AG04450 (cell line): ENCODE measurements around the gene LMOD3. TPM values are rescaled to one million over a fixed set of nuclear protein-coding genes. Genes with fewer than 3 reads are reported as not detected.

ENCODE experiments used
- CTCF ChIA-PET: fragments of 300-600, 350-600 bp; formaldehyde crosslinking; extraction: SDS; loops from one replicate; lab custom pipeline; 2022; ENCODE audit warnings: antibody characterized with exemption, inconsistent platforms; lab: Charles Lee
- POLR2A ChIA-PET: fragments of 350-600 bp; formaldehyde crosslinking; extraction: SDS; loops from one replicate; lab custom pipeline; 2021; ENCODE audit warnings: antibody characterized with exemption, inconsistent platforms; lab: Yijun Ruan, JAX
- DNase-seq: peaks from one replicate; pipeline ENCODE4 v3.0.0-alpha.2; 2011; ENCODE audit warnings: low read depth, low spot score
- H3K27ac ChIP-seq: one replicate; pipeline ENCODE4 v1.5.1; 2012; ENCODE audit warnings: low read depth, low read length, control low read depth
- H3K27me3 ChIP-seq: one replicate; pipeline ENCODE4 v1.6.0; 2012; ENCODE audit warnings: low read length; ENCODE audit not compliant: control insufficient read depth, insufficient read depth
- H3K4me3 ChIP-seq: 2 replicates; pipeline ENCODE4 v1.5.1; 2011; ENCODE audit warnings: mild to moderate bottlenecking, low read depth, low read length, control low read depth
- H3K9me3 ChIP-seq: 2 replicates; pipeline ENCODE4 v1.5.1; 2012; ENCODE audit warnings: low read length; ENCODE audit not compliant: control insufficient read depth, insufficient read depth
- CTCF ChIP-seq: IDR thresholded peaks from 2 replicates; pipeline ENCODE4 v1.5.1; 2011; ENCODE audit warnings: low read depth, low read length, control low read depth, inconsistent platforms
- polyA plus RNA-seq: library from polyadenylated mRNA; depleted of rRNA; stranded (reverse); fragments of >200 nt; gene quantifications from 2 replicates; pipeline ENCODE4 v1.2.3, GENCODE V29; 2011

Gene LMOD3
- polyA plus RNA-seq, 1 experiment: not detected

GRCh38 chr3:69149586-69149985 is 27.2 kb upstream of the LMOD3 start:
- no peak for DNase-seq
- Histone ChIP-seq H3K27me3 (peaks cover 4% of the 10 kb centered on the region), H3K9me3 (no peaks in the 10 kb centered on the region), H3K4me3 (no peak overlapping the region), H3K27ac (no peak overlapping the region)
- no peak for TF ChIP-seq CTCF
- POLR2A ChIA-PET: no interaction called here
- CTCF ChIA-PET: interaction anchor here (1.1 kb wide), 1 partner anchor 29 kb away, joined by 3 read pairs; no protein-coding TSS in a partner anchor

- POLR2A ChIA-PET: no interaction called here
- peaks cover 6% of the 10 kb centered on the region for H3K27me3 ChIP-seq
- H3K27ac ChIP-seq: no peak overlapping the region
- CTCF ChIA-PET: interaction anchor here (1.9 to 2.4 kb wide), 3 partner anchors 16 to 161 kb away, joined by 5 to 8 read pairs (median 7); no protein-coding TSS in a partner anchor
- no peak for DNase-seq
- no peak for TF ChIP-seq CTCF
- H3K4me3 ChIP-seq: no peak overlapping the region
- H3K9me3 ChIP-seq: no peaks in the 10 kb centered on the region
Measured at GRCh38 chr3:69145688-69146087, 23.3 kb upstream of the LMOD3 start.

- H3K27me3 ChIP-seq: peaks cover 6% of the 10 kb centered on the region
- H3K4me3 ChIP-seq: no peak overlapping the region
- H3K27ac ChIP-seq: no peak overlapping the region
- TF ChIP-seq CTCF: no peak
- ChIA-PET POLR2A (no interaction called here), CTCF (interaction anchor here (1.9 to 2.4 kb wide), 3 partner anchors 17 to 162 kb away, joined by 5 to 8 read pairs (median 7); no protein-coding TSS in a partner anchor)
- DNase-seq: no peak
- H3K9me3 ChIP-seq: no peaks in the 10 kb centered on the region
Measured at GRCh38 chr3:69144631-69145245, 22.3 kb upstream of the LMOD3 start.

- DNase-seq: no peak
- POLR2A ChIA-PET: no interaction called here
Measured at GRCh38 chr3:69143612-69144011, 21.2 kb upstream of the LMOD3 start.

More at GRCh38 chr3:69143612-69144011, 21.2 kb upstream of the LMOD3 start:
- Histone ChIP-seq H3K27ac (no peak overlapping the region), H3K4me3 (no peak overlapping the region), H3K27me3 (peaks cover 6% of the 10 kb centered on the region), H3K9me3 (no peaks in the 10 kb centered on the region)
- CTCF ChIA-PET: interaction anchor here (2.4 kb wide), 1 partner anchor 163 kb away, joined by 7 read pairs; no protein-coding TSS in a partner anchor
- TF ChIP-seq CTCF: no peak
